Measurements from ENCODE around the gene PPP1R18.
A peak's percentile ranks its signal among the peaks of the same experiment; 100 is the strongest.

Gene PPP1R18

GRCh38 chr6:30647242-30648116 lies 39.0 kb downstream of the PPP1R18 start:
- H4K20me1 ChIP-seq (ENCODE audit: low read depth, low read length) = peaks cover 8% of the 10 kb centered on the region; the same call in 1 of the 2 replicates
- H3K4me3 ChIP-seq (ENCODE audit: insufficient read depth, low read length, poor library complexity, severe bottlenecking) = peak overlapping the region; percentile 80
- no peaks in the 10 kb centered on the region for H3K9me3 ChIP-seq (ENCODE audit: insufficient read depth, low read length)
- peaks cover 39% of the 10 kb centered on the region for H3K79me2 ChIP-seq (ENCODE audit: insufficient read depth, low read length)
- peaks cover 13% of the 10 kb centered on the region for H3F3A ChIP-seq (ENCODE audit: insufficient read depth)
- peak overlapping the region; percentile 82 for H3K27ac ChIP-seq (ENCODE audit: low read depth, low read length)
- H2AFZ ChIP-seq (ENCODE audit: low read depth, low read length, severe bottlenecking) = peak overlapping the region; percentile 79
- H3K36me3 ChIP-seq (ENCODE audit: low read length) = peaks cover 4% of the 10 kb centered on the region; the same call in 1 of the 2 replicates
- H3K27me3 ChIP-seq (ENCODE audit: low read length) = no peaks in the 10 kb centered on the region
- TF ChIP-seq CTCF (IDR thresholded peaks at IDR 0.05; ENCODE audit: insufficient read depth, low read length, poor library complexity, severe bottlenecking) (no peak), EZH2phosphoT487 (conservative IDR thresholded peaks at IDR 0.05; ENCODE audit: low read length) (no peak)
- H3K9me2 ChIP-seq (replicated peaks; ENCODE audit: insufficient read depth, low read length) = no peaks in the 10 kb centered on the region
- peak overlapping the region; percentile 89 for H3K9ac ChIP-seq (ENCODE audit: low read length)
- peak overlapping the region; percentile 97 for H3K4me2 ChIP-seq (ENCODE audit: low read depth, low read length, poor library complexity, severe bottlenecking)

DNA sequence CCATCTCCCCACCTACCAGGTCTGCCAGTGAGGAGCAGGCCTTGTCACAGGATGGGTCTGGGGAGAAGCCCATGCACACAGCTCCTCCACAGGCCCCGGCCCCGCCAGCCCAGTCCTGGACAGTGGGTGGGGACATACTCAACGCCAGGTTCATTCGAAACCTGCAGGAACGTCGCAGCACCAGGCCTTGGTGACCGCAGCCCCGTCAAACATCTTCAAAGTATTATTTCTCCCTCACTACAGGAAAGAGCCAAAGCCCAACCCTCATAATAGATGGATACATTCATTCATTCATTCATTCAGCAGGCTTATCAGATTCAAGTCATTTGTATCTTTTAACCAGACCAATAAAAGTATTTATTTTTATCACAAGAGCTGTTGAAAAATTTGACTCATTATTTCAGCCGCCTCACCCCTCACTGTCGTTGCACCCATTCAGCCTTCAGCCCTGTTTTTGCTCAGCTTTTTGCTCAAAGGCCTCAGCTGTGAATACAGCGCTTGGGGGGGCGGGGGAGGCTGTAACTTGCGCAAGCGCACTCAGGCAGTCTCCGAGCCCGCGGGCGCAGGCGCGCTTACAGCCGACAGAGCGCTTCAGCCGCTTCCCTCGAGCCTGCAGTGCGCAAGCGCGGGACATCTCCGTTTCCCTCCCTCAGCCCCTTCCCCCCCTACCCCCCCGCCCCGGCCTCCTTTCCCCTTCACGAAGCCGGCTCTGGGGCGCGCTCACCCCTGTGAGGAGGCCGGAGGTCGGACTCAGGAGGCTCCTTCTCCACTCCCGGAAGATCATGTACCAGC lies 39.8 kb downstream of the PPP1R18 start, which contains the start of gene C6orf136:
Gene C6orf136 (plus strand): TSS at position 684 of the 792 bp plus-strand sequence. CDS start 99 bp downstream, at position 783.
- TF ChIP-seq CTCF (IDR thresholded peaks at IDR 0.05; ENCODE audit: insufficient read depth, low read length, poor library complexity, severe bottlenecking) (no peak), EZH2phosphoT487 (conservative IDR thresholded peaks at IDR 0.05; ENCODE audit: low read length) (no peak)
- peak within 1 kb of the TSS; percentile 97 for H3K4me2 ChIP-seq (ENCODE audit: low read depth, low read length, poor library complexity, severe bottlenecking)
- peaks cover 8% of the 10 kb centered on the region; the same call in 1 of the 2 replicates for H4K20me1 ChIP-seq (ENCODE audit: low read depth, low read length)
- no peaks in the 10 kb centered on the region for H3K27me3 ChIP-seq (ENCODE audit: low read length)
- no peaks in the 10 kb centered on the region for H3K9me2 ChIP-seq (replicated peaks; ENCODE audit: insufficient read depth, low read length)
- H3K9me3 ChIP-seq (ENCODE audit: insufficient read depth, low read length) = no peaks in the 10 kb centered on the region
- peaks cover 9% of the 10 kb centered on the region for H3F3A ChIP-seq (ENCODE audit: insufficient read depth)
- peak within 1 kb of the TSS; percentile 80 for H3K4me3 ChIP-seq (ENCODE audit: insufficient read depth, low read length, poor library complexity, severe bottlenecking)
- H3K9ac ChIP-seq (ENCODE audit: low read length) = peak within 1 kb of the TSS; percentile 89
- peak within 1 kb of the TSS; percentile 79 for H2AFZ ChIP-seq (ENCODE audit: low read depth, low read length, severe bottlenecking)
- peaks cover 39% of the 10 kb centered on the region for H3K79me2 ChIP-seq (ENCODE audit: insufficient read depth, low read length)
- peak within 1 kb of the TSS; percentile 82 for H3K27ac ChIP-seq (ENCODE audit: low read depth, low read length)
- H3K36me3 ChIP-seq (ENCODE audit: low read length) = no peaks in the 10 kb centered on the region

GRCh38 chr6:30645989-30646388 lies 40.5 kb downstream of the PPP1R18 start:
- TF ChIP-seq CTCF (IDR thresholded peaks at IDR 0.05; ENCODE audit: insufficient read depth, low read length, poor library complexity, severe bottlenecking) = no peak
- TF ChIP-seq EZH2phosphoT487 (conservative IDR thresholded peaks at IDR 0.05; ENCODE audit: low read length) = no peak
- Histone ChIP-seq H3K27ac (ENCODE audit: low read depth, low read length) (no peak overlapping the region), H3K4me2 (ENCODE audit: low read depth, low read length, poor library complexity, severe bottlenecking) (peak overlapping the region; percentile 97), H3K9ac (ENCODE audit: low read length) (peak overlapping the region; percentile 89), H3K36me3 (ENCODE audit: low read length) (no peaks in the 10 kb centered on the region), H2AFZ (ENCODE audit: low read depth, low read length, severe bottlenecking) (no peak overlapping the region), H3K79me2 (ENCODE audit: insufficient read depth, low read length) (peaks cover 39% of the 10 kb centered on the region), H3K9me2 (replicated peaks; ENCODE audit: insufficient read depth, low read length) (no peaks in the 10 kb centered on the region), H3K4me3 (ENCODE audit: insufficient read depth, low read length, poor library complexity, severe bottlenecking) (peak overlapping the region; percentile 50), H3K9me3 (ENCODE audit: insufficient read depth, low read length) (no peaks in the 10 kb centered on the region), H3F3A (ENCODE audit: insufficient read depth) (peaks cover 6% of the 10 kb centered on the region), H4K20me1 (ENCODE audit: low read depth, low read length) (peaks cover 8% of the 10 kb centered on the region; the same call in 1 of the 2 replicates), H3K27me3 (ENCODE audit: low read length) (no peaks in the 10 kb centered on the region)

All from SU-DHL-6 (cell line).